GM12891 (cell line): ENCODE results near the gene FKBP4.

ENCODE experiments used
- DNase-seq: peaks from one replicate; pipeline ENCODE4 v3.0.0; 2011; ENCODE audit warnings: low spot score; ENCODE audit not compliant: insufficient read length
- FAIRE-seq: peaks from 2 replicates; lab custom pipeline; 2011; peaks lifted over from hg19 to GRCh38; lab: Jason Lieb, UNC
- PAX5 ChIP-seq: IDR thresholded peaks from 2 replicates; pipeline ENCODE4 v1.6.1; 2011; ENCODE audit warnings: low read length, moderate library complexity, mild to moderate bottlenecking; ENCODE audit not compliant: insufficient read depth, severe bottlenecking
- POLR2A ChIP-seq: IDR thresholded peaks from 2 replicates; pipeline ENCODE4 v1.6.1; 2011; ENCODE audit warnings: low read depth, low read length, control low read depth
- POLR2AphosphoS5 ChIP-seq: IDR thresholded peaks from 2 replicates; pipeline ENCODE4 v1.6.1; 2011; ENCODE audit warnings: low read depth, low read length, control low read depth
- POU2F2 ChIP-seq: IDR thresholded peaks from 2 replicates; pipeline ENCODE4 v1.6.1; 2011; ENCODE audit warnings: low read depth, mild to moderate bottlenecking, control low read depth, low read length, moderate library complexity
- SPI1 ChIP-seq: IDR thresholded peaks from 2 replicates; pipeline ENCODE4 v1.6.1; 2011; ENCODE audit warnings: low read depth, low read length, control low read depth
- TAF1 ChIP-seq: IDR thresholded peaks from 2 replicates; pipeline ENCODE4 v1.6.1; 2011; ENCODE audit warnings: low read depth, low read length, control low read depth

FKBP4 gene

GRCh38 chr12:2842948-2843347 is 48.2 kb downstream of the FKBP4 start:
- TF ChIP-seq PAX5: no peak
- no peak for TF ChIP-seq POLR2A
- TF ChIP-seq SPI1: no peak
- no peak for TF ChIP-seq POLR2AphosphoS5
- no peak for DNase-seq
- no peak for FAIRE-seq

DNA sequence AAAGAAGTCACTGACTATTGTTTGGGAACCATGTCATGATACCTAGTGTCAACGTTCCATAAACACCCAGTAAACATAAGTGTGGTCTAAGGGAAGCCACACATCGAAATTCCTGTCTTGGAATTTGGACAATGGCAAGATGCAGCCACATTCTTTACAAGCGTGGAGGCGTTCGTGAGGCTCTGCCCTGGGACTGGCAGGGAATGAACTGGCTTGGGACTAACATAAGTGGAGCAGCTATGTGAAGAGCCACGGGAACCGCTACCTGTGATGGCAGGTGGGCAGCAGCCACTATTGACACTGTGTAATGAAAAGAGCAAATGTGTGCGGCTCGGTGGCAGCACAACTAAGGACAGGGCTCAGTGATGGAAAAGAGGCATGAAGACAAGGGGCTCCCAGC is 50.0 kb downstream of the FKBP4 start:
- TF ChIP-seq SPI1 (no peak), POU2F2 (no peak), POLR2AphosphoS5 (no peak), POLR2A (no peak), PAX5 (no peak), TAF1 (no peak)
- DNase-seq (no peak), FAIRE-seq (no peak)

GRCh38 chr12:2845280-2845679 is 50.5 kb downstream of the FKBP4 start:
- no peak for TF ChIP-seq POLR2A
- TF ChIP-seq SPI1: no peak
- TF ChIP-seq POLR2AphosphoS5: no peak
- no peak for TF ChIP-seq POU2F2
- no peak for TF ChIP-seq TAF1
- TF ChIP-seq PAX5: no peak
- no peak for FAIRE-seq
- no peak for DNase-seq

DNA sequence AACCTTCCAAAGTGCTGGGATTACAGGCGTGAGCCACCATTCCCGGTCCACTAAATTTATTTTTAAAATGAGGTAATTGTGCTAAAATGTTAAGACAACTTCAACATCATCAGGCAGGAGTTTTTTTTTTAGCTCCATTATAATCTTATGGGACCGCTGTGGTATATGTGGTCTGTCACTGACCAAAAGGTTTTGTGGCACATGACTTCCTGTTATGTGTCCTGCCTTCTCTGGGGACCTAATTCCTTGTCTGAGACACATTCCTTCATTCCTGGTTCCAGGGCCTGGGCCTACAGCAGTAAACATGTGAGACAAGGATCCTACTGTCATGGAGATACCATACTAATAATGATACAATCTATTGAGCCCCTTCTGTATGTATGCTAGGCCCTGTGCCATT is 57.2 kb downstream of the FKBP4 start:
- TF ChIP-seq TAF1 (no peak), POU2F2 (no peak), POLR2A (no peak), SPI1 (no peak), POLR2AphosphoS5 (no peak), PAX5 (no peak)
- FAIRE-seq (peak; percentile 13), DNase-seq (no peak)

DNA sequence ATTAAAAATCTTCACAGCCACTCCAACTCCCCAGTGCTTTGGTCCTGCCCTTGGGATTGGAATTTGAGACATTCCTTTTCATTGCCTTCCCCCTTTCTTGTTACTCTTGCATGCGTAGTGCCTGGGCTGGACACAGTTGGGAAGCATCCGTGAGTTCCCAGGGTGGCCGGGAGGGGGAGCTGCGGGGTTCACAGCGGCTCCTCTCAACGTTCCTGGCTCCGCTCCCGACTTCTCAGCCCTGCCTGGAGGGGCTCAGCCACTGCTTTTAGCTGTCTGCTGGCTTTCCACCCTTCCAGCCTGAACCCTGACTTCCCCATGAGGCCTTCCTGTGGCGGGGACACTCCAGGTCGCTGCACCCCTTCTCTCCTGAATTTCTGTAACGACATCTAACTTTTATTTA is 58.9 kb downstream of the FKBP4 start:
- FAIRE-seq (peak; percentile 31), DNase-seq (peak; percentile 67)

More for the DNA sequence above, 58.9 kb downstream of the FKBP4 start:
- TF ChIP-seq TAF1: no peak
